GM19455 (cell line): ENCODE data around the gene BAK1.

ENCODE experiments used
- ATAC-seq: cut with Tn5 transposase; IDR thresholded peaks from one replicate; pipeline ENCODE4 v1.9.1; 2021; ENCODE audit not compliant: unreplicated experiment

Gene BAK1

DNA sequence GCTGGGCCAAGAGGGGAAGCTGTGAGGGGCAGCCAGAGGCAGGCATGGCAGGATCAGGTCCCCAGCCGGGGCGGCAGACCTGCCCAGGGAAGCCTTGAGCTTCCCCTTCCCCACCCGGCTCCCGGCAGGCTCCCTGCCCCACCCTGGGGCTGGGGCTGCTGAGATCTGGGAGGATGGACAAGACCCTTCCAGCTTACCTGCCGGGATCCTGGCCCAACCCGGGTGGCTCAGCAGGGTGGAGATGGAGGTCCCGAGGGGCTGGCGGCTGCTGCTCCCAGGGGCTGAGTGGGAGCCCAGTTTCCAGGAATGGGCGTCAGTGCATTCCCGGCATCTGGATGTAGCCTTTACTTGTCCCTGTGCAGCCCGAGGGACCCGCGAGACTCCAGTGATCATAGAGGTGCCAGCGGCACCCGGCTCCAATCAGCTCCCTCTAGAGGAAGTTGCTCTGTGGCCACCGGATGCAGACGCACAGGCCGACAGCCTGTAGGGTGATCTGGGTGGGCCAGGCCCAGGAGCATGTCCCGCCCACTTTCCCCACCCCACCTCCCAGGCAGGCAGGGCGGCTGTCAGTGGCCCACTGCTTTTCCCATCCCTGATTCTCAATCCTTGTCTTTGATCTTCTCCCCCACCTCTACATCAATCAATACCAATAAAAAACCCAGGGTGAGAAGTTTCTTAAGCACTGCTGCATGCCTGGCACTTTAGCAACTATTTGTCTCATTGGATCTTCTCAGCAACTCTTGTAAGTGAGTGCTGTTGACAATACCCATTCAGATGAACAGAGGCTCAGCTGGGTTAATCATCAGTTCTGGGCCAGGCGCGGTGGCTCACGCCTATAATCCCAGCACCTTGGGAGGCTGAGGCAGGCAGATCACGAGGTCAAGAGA, at the start of gene BAK1:
TSS of gene BAK1 (minus strand) at position 449 of the 887 bp plus-strand sequence. CDS start 2,672 bp downstream, outside the sequence.
- ATAC-seq, result peak; percentile 88

DNA sequence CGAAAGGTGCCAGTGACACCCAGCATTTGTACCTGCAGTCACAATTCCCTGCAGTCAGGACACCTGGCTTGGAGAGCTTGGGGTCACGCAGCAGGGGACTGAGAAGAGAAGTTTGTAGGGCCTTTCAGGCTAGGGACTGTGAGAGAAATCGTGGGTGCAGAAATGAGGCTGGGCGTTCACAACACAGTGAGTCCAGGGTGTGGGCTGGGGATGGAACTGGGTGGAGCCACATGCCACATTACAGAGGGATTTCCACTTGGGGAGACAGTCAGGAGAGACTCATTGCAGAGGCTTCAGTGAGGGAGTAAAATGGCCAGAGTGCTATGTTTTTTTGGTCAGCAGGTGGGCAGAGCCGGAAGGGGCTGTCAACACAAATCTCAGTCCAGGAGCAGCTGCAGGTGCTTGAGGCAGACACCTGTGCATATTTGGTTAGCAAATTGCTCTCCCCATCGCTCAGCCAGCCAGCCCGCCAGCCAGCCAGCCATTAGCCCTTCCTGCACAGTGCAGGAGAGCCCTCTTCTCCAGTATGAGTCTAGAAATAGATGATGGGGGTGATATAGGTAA, 48.4 kb upstream of the BAK1 start:
- ATAC-seq, result no peak

DNA sequence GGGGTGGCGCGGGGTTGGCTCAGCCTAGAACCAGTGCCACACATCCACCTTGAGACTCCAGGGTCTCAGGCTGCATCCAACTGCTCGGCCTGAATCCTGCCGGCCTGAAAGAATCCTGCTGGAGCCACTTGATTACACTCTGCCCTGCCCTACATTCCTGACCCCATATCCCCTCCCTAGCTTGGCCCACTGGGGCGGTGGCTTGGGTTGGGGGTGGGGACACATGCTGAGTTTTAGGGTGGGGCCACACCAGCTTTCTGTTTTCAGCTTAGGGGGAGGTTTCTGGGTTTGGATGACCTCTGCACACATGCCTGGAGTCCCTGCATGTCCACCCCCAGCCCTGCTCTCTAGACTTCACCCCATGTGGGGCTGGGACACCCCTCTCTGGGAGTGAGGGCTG, 47.8 kb upstream of the BAK1 start:
- ATAC-seq, result no peak

DNA sequence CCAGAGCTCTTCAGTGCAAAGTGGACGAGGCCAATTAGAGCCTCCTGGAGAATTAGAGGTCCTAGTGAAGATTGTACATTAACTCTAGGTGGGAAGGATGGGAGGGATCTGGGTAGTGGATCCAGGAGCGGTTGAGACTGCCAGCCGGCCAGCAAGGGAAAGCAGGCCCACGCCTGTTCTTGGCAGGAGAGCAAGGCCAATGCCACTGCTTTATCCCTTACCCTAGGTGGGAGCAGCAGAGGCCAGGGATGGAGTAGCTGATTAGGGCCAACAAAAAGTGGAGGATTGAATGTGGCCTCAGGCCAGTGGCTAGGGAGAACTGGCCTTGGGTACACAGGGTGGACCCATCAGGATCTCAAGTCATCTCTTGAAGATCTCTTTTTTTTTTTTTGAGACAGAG, 44.8 kb upstream of the BAK1 start:
- ATAC-seq, result no peak

DNA sequence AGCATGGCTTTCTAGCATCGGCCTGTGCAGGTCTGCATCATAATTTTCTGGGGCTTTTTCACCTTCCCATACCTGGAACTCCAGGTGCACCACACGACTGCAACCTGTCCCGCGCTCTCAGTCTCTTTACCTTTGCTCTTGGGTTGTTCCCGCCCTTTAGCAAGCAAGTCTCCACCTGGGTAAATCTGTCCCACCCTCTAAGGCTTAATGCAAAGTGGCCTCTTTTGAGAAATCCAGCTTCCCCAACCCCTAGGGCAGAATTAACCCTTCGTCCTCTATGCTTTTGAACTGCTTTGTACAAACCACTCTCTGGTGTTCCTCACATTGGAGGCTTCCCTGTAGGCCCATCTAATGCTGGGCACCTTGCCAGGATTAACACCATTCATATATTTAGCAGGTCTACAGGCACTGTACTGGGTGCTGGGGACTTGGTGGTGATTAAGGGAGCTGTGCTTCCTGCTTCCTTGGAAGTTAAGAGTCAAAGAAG, 43.9 kb upstream of the BAK1 start:
- ATAC-seq, result no peak

DNA sequence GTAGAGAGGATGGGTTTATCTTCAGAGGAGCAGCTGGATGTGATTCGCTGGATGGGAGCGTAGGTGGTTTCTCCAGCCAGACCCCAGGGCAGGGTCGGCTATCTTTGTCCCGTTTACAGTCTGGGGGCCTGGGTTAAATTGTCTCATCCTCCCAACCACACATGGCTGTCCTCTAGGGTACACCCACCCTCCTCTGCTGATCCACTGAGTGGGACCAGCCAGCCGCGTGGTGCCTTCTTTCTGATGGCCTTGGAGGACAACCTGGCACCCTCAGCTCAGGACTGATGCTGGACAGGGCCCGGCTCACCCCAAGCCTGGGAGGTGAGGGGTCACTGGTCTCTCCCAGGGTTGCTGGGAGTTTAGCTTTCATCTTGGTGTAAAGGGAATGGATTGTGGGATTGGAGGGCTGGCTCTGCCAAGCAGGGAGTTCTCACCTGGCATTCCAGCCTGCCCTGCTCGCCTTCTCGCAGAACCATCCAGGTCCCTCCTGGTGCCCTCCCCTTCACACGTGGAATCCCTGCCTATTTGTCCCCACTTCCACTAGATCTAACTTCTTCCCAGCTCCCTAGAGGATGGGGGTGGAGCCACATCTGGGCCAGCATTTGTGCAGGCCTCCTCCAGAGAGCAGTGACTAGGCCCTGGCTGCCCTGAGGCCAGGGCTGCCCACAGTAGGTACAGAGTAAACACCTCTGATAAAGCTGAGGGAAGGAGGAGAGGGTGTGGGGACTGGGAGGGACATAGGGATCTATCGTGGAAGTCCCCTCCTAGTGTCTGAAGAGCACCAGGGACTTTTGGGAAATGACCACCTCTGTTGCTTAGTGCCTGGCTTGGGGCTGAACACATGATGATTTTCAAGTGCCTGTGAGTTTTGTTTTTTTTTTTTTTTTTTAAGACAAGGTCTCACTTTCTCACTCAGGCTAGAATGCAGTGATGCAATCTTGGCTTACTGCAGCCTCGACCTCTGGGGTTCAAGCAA, 42.7 kb upstream of the BAK1 start:
- ATAC-seq, result no peak

DNA sequence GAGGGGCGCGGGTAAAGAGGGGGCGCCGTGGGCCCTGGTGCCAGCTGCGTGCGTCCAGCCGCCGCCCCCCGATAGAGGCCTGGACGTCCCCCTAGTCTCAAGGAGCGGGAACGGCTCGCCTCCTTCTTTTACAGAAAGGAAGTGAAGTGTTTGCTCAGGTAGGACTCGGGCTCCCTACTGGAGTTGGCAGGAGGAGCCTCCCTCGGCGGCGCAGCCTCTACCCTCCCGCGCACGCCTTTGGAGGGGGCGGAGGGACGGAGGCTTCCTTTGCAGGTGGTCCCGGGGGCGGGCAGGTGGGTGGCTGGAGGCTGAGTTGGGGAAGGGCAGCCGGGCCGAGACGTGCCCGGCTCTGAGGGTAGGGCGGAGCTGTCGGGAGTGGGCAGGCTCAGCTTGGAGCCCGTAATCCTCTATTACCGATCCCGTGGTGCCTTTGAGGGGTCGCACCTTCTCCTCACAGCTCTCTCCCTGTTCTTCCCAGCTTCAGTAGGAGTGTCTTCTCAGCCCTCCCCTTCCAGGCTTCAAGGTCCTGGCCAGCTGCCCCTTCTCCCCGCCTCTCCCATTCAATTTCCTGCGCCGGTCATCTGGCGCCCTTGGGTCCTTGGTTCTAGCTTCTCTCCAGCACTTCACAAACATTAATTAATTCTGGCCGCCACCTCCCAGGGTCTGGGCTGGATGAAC, 41.8 kb upstream of the BAK1 start:
- peak; percentile 19 for ATAC-seq

DNA sequence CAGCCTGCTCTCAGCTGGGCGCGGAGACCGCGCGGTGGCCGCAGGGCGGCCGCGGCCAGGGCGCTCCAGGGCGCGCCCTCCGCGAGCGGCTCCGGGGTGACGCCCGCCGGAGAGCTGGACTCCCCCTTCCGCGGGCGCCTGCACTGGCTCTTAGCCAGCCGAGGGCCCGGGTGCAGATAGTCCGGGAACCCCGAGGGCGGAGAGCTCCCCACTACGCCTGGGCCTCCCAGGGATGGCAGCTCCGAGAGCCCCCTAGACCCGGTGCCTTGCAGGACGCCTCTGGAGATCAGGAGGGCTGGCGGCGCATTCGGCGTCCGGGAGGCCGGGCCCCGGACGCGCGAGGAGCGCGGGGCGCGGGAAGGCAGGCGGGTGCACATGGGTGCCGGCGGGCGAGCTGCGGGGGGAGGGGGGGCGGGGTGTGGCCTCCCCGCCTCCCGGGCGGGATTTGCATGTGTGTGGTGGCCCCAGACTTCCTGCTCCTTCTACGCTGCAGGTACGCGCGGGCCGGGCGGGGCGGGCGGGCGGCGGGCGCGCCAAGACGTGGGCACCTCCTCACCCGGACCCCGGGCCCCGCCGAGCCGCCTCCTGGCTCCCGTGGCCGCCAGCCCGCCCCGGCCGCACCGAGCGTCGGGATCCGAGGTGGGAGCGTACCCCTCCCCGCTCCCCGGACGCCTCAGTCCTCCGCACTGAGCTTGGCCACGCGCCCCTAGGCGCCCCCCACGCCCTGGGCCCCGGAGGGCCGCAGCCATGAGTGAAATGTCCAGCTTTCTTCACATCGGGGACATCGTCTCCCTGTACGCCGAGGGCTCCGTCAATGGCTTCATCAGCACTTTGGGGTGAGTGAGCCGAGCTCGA, 41.0 kb upstream of the BAK1 start, which contains the start of gene ITPR3:
TSS of gene ITPR3 (plus strand) at position 467 of the 855 bp plus-strand sequence. CDS start at position 748, 281 bp downstream.
- peak; percentile 63 for ATAC-seq

DNA sequence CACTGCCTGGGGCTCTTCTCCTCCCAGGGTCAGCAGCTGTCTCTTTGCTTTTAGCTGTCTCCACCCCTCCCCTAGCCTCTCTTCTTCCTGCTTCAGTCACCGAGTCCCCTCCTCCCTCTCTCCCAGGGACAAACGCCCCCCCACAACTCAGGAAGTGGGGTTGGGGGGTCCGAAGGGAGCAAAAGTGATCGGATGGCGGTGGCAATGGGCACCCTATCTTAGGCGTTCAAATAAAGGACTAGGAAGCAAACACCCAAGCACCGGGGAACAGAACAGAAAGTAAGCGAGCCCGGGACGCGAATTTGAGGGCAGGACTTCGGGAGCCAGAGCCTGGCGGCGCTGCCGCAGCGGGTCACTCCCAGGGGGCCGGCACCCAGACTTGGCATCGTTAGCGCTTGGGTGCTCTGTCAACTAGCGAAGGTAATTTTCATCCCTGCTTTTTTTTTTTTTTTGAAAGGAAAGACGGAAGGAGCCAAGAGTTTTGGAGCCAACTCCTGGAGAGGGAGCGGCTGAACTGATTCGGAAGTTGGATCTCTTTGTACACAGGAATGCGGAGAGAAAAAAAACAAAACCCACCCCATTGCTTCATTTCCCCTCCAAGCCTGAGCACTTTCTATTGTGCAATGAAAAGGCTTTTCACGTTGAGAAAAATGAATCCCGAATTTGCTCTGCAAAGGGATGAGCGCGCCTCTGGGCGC, 40.2 kb upstream of the BAK1 start:
- ATAC-seq, result no peak

DNA sequence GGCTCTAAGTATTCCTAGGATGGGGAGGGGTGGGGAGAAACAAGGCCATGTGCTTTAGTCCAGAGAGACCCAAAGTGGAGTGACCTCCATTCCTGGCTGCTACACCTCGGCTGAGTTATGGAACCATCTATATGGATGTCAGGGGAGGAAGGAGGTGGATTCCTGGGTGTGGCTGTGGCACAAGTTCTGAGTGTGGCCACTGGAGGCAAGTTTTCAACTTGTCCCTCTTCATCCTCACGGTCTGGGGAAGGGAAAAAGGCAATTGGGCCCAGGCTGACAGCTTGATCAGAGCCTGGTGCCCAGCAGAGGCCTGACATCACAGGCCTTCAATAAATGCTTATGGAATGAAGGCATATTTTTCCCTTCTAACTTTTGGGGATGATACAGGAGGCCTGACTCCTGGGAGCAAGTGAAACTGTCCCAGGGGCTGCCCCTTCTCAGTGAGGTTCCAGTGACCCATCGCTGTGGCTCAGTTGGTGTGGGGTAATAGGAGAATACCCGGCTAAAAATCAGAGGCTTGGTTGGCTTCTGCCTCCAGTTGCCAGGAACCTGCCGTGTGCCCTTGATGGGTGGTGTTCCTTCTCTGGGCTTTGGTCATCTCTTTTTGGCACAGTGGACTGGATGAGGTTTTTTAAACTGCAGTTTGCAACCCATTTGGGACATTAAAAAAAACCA, 39.2 kb upstream of the BAK1 start:
- ATAC-seq, result no peak

DNA sequence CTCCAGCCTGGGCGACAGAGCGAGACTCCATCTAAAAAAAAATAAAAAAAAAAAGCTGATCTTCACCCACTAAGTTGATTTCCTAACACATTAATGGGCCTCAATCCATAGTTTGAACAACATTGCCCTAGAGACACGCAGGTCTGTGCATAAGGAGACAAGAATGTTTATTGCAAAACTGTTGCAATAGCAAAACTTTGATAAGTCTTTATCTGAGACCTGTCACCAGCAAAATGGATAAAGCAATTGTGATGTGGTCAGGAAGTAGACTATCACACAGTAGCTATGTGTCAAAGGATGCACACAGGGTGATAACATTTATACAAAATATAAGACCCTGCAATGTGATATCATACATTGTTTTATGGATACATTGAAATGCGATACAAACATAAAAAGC, 36.8 kb upstream of the BAK1 start:
- ATAC-seq, result no peak

DNA sequence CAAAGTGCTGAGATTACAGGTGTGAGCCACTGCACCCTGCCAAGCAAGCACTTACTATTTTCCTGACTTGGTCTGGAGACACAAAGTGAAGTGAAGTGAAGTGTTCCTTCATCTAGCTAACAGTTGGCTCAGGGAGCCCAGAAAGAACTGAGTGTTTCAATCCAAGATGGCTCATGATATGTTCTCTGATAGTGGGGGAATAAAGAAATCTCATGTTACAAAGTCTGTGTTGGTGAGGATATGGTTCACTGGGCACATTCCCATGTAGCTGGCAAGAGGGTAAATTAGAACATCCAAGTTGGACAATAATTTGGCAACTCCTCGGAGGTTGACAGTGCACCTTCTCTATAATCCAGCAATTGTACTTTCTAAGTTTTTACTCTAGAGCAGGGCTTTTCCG, 36.0 kb upstream of the BAK1 start:
- ATAC-seq, result no peak

DNA sequence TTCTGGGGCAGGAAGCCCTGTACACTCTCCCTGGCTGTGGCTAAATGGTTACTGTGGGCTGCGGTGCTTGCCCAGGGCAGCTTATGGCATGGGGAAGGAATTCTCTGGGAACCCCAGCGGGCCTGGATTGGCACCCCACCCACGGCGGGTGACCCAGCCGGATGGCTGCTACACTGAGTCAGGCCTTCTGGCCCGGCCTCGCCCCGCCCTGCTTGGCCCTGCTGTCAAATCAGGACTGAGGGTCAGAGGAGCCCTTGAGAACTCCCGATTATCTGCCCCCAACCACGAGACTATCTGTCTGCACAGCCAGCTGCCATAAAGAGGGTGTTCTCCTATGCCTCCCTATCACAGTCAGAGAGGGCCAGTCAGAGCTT, 33.7 kb upstream of the BAK1 start:
- ATAC-seq, result no peak

DNA sequence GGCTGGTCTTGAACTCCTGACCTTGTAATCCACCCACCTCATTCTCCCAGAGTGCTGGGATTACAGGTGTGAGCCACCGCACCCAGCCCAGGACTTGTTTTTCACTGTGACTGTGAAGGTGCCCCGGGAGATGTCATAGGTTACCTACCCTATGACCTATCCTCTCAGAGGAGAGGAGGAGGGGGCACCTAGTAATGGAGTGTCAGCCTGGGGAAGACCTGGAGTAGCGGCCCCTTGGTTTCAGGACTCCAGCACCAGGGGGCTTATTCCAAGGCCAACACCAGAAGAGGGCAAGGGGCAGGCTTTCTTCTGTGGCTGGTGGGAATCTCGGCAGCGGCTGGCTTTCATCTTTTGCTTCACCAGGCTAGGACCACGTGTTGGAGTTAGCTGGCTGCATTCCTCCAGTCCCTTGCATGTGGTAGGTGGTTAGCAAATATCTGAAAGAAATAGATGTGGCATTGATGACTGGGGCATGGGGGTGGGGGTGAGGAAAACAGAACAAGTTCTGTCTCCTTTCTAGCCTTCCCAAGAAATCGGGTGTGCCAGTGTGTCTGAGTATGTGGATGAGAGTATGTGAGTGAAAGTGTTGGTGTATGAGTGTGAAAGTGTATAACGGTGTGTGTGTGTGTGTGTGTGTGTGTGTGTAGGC, 33.2 kb upstream of the BAK1 start:
- no peak for ATAC-seq

DNA sequence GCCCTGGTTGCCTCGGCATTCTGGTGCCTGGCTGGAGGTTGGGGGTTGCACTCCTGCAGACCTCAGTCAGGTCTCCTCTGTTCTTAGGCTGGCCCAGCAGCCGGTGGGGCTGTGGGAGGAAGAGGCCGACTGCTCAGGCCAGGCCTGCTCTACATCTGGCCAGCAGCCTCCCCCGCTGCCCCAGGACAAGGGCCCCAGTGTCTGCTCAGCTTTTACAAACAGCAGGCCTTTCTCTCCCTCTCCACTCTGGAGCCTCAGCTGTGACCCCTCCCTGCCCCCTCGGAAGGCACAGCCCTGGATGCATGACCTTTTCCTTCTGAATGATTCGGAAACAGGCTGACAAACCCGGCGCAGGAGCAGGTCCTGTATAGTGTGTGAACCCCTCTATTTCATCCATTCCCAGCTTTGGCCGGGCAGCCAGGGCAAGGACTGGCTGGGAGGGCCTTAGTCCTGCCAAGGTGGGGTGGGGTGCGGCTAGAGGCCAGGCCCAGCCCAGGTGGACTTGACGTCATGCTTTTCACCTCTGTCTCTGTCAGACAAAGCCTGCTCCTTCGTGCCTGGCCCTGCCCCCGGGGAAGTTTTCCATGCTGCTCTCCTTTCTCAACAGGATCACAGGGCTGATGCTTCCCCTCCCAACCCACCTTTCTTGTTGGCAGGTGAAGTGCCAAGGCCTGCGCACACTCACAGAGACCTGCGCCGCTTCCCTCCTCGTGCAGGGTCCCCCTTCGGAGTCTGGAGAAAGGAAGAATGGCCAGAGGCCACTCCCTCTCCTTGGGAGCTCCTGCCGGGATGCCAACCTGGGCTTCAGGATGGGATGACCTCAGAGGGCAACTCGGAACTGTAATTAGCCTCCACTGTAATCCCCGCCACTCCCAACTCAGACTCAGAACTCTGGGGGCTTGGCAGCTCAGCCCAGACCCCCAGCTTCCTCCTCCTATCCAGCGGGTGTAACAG, 31.0 kb upstream of the BAK1 start:
- no peak for ATAC-seq

DNA sequence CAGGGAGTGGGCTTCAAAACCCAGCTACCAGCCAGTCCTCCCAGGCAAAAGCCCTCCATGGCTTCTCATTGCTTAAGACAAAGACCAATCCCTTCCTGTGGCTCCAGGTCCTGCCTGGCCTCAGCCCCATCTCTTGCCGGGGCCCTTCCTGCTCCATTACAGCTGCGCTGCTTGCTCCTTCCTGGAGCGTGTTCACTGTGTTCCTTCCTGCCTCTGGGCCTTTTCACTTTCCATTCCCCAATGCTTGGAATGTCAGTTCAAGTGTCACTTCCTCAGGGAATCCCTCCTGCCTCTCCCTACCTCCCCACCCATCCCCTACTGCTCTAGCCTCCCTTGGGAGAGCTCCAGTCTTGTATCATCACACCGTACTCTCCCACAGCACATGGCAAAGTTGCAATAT, 30.0 kb upstream of the BAK1 start:
- no peak for ATAC-seq

DNA sequence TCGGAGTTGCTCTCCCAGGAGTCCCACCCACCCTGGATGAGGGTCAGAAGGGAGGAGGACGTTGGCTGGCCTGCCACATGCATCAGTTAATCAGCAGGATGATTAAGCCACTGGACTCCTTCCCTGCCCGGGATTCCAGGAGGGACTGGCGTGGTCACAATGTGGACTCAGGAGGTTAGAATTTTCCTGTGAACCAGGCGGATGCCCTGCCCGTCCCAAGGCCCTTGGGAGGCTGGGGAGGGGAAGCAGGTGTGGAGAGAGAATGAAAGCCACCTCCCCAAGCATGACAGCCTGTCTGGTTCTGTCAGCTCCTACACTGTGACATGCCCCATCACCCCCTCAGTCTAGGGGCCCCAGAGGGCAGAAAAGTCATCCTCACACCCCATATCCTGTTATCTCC, 29.5 kb upstream of the BAK1 start:
- ATAC-seq, result no peak
